Endometrium (tissue), 2 donors: ENCODE data around the gene USP31.
"Not testable (repeated sequence)": the region's sequence is repeated elsewhere in the genome, so short reads cannot be mapped to it uniquely, and the experiment has no call there.

Experiments
- FAIRE-seq: peaks from 2 replicates; lab custom pipeline; 2012; peaks lifted over from hg19 to GRCh38; lab: Jason Lieb, UNC
- donor health status: control.
- donor health status: control.

USP31 gene

GRCh38 chr16:23156110-23156509 lies 6.9 kb upstream of the USP31 start:
- no peak for FAIRE-seq

DNA sequence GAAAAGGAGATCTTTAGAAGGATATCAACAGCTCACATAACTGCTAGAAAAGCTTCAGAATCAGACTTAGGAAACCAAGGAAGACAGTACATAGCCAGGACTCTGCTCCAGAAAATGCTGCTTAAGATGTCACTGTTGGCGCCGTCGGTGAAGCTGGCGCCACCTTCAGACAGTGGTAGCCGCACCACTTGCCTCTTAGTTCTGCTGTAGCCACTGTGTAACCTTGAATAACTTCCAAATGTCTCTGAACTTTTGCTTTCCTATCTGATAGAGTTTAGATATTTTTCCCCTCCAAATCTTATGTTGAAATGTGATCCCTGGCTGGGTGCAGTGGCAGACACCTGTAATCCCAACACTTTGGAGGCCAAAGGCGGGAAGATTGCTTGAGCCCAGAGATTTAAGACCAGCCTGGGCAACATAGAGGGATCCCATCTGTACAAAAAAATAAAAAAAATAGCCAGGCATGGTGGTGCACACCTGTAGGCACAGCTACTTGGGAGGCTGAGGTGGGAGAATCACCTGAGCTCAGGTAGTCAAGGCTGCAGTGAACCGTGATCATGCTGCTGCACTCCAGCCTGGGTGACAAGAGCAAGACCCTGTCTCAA lies 6.3 kb upstream of the USP31 start:
- no peak for FAIRE-seq

DNA sequence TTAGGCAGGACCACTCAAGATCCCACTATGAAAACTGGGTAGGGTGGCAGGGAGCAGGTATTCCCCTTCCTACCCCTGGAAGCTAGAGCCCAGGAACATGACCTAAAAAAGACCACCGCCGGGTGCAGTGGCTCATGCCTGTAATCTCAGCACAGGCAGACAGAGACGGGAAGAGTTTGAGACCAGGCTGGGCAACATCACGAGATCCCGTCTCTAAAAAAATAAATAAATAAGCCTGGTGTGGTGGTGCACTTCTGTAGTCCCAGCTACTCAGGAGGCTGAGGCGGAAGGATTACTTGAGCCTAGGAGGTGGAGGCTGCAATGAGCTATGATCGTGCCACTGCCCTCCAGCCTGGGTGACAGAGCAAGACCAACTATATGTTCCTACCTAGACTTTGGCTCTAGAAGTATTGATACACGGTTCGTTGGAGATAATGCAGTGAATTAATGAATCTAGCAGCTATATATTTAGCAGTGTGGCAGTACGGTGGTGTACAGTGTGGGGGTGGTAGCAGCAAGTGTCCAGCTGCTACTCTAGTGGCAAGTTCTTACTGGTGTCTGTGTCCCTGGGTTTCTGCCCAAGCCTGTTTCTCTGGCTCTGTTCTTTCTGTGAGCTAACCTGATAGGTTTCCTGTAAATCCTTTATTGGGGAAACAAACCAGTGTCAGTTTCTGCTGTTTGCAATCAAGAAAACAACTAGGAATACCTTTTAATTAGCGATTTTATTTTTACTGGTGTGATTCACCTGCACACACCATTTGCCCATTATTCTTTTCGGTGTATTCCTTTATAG lies 3.3 kb upstream of the USP31 start:
- no peak for FAIRE-seq

- no peak for FAIRE-seq
These were observed 727 bp upstream of the USP31 start for GRCh38 chr16:23149993-23150364.

GRCh38 chr16:23148513-23149266 lies 562 bp downstream of the USP31 start:
- no peak for FAIRE-seq

DNA sequence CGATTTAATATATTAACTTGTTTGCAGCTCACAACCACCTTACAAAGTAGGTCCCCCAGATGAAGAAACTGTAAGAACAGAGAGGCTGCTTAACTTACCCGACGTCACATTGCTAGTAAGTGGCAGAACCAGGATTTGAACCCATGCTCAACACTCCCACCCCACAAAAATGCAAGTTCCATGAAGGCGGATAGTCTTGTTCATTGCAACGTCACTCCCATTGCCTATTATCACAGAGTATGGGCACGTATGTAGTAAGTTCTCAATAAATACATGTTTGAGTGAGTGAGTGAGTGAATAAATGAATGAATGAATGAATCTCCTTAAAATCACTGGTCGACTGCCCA lies 1.1 kb downstream of the USP31 start:
- no peak for FAIRE-seq

- FAIRE-seq = no peak
These were observed 1.6 kb downstream of the USP31 start for GRCh38 chr16:23147666-23148065.

- FAIRE-seq = no peak
These were observed 2.2 kb downstream of the USP31 start for GRCh38 chr16:23146877-23147601.

DNA sequence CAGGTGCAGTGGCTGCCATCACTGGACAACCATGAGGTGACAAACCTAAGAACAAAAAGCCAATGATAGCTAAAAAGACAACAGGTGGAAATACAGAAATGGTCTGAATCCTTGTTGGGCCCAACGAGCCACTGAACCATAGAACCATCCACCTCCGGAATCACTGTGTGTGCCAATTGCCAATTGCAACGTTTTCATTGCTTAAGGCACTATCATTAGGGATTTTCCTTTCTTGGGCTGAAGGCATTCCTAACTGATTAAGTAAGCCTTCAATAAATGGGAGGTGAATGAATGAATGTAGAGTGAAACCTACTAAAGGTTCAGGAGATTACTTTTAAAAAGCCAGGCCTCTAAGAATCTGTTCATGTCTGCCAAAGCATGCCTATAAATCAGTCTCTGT lies 3.6 kb downstream of the USP31 start:
- FAIRE-seq = no peak

GRCh38 chr16:23145186-23145585 lies 4.1 kb downstream of the USP31 start:
- no peak for FAIRE-seq

DNA sequence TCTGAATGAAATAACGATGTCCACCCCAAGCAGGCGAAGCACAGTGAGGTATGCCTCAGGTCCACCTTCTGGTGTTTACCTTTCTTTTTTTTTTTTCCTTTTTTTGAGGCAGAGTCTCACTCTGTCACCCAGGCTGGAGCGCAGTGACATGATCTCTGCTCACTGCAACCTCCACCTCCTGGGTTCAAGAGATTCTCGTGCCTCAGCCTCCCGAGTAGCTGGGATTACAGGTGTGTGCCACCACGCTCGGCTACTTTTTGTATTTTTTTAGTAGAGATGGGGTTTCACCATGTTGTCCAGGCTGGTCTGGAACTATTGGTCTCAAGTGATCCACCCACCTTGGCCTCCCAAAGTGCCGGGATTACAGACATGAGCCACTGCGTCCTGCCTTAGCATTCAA lies 4.9 kb downstream of the USP31 start:
- not testable (repeated sequence) for FAIRE-seq

DNA sequence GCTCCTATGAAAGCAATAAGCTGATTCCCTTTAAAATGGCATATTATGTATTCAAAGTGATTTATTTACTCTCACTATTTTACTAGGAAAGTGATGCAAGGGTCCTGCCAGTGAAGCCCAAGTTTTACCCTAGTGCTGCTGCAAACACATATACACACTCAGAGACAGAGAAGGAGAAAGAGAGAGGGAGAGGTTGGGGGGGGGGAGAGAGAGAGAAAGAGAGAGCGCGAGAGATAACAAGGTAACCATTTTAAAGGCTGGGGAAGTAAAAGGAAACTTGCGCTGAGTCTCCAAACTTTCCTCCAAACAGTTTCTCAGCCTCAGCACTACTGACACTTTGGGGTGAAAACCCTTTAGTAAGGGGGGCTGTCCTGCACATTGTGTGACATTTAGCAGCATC lies 5.9 kb downstream of the USP31 start:
- no peak for FAIRE-seq

DNA sequence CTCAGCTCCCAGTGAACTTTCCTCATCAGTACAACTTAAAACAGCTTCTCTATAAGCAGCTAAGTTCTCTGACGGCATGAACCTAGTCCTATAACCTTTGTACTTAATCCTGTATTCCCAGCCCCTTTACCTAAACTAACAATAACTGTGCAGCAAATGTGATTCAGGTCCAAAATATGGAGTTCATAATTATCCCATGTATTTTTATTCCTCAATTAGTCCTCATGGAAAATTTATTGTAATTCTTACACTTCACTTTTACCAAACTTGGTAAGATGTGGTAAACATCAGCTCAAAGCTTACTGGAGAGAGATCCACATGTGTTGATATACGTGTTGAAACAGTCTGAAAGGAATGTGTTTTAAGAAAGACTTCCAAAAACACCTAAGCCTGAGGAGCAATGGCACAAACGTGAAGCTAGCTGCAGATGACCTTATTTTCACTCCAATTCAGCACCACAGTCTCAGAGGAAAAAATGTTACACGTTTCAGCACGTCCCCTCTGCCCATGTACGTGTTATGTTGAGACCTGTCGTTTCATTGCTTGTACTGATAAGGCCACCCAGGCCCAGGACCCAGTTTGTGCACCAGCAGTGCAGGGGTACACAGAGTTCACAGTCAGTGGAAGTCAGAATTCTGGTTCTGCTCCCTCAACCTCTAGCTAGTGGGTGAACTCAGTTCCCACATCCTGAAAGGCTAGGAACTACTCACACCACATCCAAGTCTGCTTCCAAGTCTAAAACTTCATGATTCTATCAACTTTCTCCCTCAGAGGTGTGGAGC lies 7.1 kb downstream of the USP31 start:
- no peak for FAIRE-seq

DNA sequence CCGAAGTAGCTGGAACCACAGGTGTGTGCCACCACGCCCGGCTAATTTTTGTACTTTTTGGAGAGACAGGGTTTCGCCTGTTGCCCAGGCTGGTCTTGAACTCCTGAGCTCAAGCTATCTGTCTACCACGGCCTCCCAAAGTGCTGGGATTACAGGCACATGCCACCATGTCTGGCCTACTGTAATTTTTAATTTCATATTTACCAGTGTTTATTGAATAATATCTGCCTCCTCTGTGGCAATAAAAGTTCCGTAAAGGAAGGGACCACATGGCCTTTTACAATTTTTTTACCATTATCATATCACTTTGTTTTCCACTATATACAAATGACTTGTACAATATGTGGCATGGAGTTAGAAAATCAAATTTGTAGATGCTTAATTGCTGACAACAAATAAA lies 7.8 kb downstream of the USP31 start:
- FAIRE-seq = no peak

- no peak for FAIRE-seq
These were observed 8.2 kb downstream of the USP31 start for GRCh38 chr16:23141033-23141432.

DNA sequence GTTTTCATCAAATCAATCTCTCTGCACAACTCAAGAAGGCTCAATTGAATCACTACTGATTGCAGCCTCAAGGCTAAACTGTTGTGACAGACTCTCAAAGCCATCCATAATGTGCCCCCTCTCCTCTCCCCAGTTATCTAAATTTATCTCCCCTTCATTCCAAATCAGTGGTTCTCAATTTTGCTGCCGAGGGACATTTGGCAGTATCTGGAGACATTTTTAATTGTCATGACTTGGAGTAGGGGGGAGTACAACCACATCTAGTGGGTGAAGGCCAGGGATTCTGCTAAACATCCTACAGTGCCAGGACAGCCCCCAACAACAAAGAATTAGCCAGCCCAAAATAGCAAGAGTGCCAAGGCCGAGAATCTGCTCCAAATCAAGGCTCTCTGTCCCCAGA lies 9.1 kb downstream of the USP31 start:
- no peak for FAIRE-seq

DNA sequence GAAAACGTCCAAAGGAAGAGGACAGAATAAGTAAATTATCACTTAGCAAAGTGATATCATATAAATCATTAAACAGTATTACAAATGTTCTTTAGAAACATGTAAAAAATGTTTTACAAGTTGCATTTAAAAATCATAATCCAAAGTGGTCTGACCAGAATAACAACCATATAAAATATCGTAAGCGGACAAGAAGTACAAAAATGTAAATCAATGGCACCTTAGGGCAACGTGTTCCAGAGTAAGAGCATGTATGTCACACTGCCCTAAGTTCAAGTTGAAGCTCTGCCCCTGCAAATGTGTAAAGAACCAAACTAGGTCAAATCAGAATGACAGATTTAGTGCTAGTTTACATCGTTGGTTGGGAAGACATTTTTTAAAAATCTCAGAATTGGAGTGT lies 11.4 kb downstream of the USP31 start:
- FAIRE-seq = peak; percentile 92

- FAIRE-seq = peak; percentile 59
These were observed 12.0 kb downstream of the USP31 start for GRCh38 chr16:23137256-23137655.

DNA sequence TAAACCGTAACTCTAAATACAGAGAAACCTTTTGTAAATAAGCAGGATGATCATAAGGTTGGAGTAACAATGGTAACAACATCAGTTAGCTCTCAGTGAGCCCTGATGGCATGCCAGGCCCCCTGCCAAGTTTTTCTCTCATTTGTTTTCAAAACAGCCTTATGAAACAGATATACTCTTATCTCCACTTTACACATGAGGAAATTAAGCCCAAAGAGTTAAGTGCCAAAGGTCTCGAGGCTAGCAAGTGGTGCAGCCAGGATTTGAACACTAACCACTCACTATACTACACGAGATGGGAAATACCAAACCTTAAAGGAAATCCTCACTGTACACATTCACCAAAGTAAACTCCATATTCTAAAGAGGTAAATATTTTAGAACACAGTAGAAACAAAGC lies 15.0 kb downstream of the USP31 start:
- no peak for FAIRE-seq

DNA sequence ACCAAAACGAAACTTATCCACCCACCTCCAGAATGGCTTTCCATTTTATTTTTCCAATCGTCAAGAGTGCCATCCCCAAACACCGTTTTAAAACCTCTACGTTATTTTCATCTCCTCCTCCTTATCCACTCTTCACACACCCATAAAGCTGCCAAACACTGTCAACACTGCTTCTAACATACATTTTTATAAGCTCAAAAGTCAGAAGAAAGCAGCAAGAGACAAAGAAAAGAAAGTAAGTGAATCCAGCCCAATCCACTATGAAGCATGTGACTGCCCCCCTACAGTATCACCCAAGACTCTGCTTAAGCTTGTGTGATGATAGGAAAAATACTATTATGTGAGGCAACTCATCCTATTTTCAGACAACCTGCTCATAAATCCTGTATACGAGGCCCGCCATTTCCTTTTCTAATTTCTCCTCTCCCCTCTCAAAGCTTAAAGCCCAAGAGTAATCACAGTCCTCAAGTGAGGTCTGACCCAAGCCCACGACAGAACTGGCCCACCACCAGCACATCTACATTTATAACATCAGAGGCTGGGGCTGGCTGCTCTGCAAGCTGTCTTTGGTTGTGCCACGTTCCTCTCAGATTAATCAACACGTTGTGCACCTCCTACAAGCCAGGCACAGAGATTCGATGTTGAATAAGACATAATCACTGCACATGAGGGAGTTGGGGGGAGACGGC lies 16.3 kb downstream of the USP31 start:
- no peak for FAIRE-seq

DNA sequence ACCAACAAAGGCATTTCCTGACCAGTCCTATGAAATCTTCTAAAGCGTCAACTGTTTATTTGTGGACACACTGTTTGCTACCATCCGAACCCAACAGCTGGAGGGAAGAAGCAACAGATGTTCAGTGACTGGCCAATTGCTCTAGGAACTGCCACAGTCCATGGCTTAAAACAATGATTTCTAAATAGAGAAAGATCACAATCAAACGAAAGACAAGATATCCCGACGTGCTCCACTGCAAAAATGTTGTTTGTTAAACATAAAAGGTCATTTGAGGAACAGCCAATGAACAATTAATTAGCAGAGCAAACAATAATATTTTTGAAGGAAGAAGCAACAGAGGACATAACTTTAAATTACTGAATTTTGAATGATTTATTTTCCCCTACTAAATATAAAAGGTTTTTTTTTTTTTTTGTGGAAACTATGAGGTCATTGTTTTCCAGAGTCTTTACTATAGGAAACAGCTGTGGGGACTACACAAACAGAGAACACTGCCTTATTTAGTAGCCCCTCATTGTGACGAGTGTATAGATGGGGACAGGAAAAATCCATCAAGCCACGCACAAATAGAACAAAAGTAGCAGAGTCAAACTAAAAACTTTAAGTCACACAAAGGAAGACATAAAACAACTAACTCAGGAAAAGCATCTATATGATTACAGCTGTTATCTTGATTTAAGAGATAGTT lies 17.2 kb downstream of the USP31 start:
- peak; percentile 99 for FAIRE-seq
